HG03066 (cell line): ENCODE data around the gene QDPR.
"Not testable (repeated sequence)": the region's sequence is repeated elsewhere in the genome, so short reads cannot be mapped to it uniquely, and the experiment has no call there.

Experiments used
- ATAC-seq: cut with Tn5 transposase; IDR thresholded peaks from one replicate; pipeline ENCODE4 v1.9.1; 2021; ENCODE audit warnings: low read depth; ENCODE audit not compliant: unreplicated experiment

Gene QDPR

GRCh38 chr4:17442477-17442876 lies 69.4 kb downstream of the QDPR start:
- not testable (repeated sequence) for ATAC-seq

GRCh38 chr4:17437396-17437795 lies 74.5 kb downstream of the QDPR start:
- no peak for ATAC-seq

- no peak for ATAC-seq
These were observed 75.2 kb downstream of the QDPR start for GRCh38 chr4:17436750-17437090.
